WTC11 (cell line): Measurements from ENCODE around the gene CLEC4C. TPM values are rescaled to one million over a fixed set of nuclear protein-coding genes. Genes with fewer than 3 reads are reported as not detected.
"Not testable (repeated sequence)": the region's sequence is repeated elsewhere in the genome, so short reads cannot be mapped to it uniquely, and the experiment has no call there.

Experiments used
- ATAC-seq: fragments of 200-7000 bp; cut with Tn5 transposase; 2 replicates; pipeline ENCODE4 v1.10.0; 2021; ENCODE audit warnings: mild to moderate bottlenecking, moderate library complexity
- CTCF ChIA-PET: fragments of 300-600 bp; sonication (Branson Sonifier 250); formaldehyde crosslinking; loops from one replicate; lab custom pipeline; 2021; ENCODE audit warnings: antibody characterized with exemption; lab: Charles Lee
- POLR2A ChIA-PET: fragments of 350-600 bp; sonication (Branson Sonifier 250); formaldehyde crosslinking; loops from one replicate; lab custom pipeline; 2021; ENCODE audit warnings: antibody characterized with exemption; lab: Charles Lee
- DNase-seq: peaks from one replicate; pipeline ENCODE4 v3.0.0; 2021; ENCODE audit warnings: low spot score
- H3K27ac Mint-ChIP-seq: 2 replicates; pipeline ENCODE4 v1.8.0; 2021; ENCODE audit warnings: mixed read lengths
- H3K27me3 Mint-ChIP-seq: 2 replicates; pipeline ENCODE4 v1.8.0; 2021; ENCODE audit warnings: low read depth, mild to moderate bottlenecking, moderate library complexity, mixed read lengths
- H3K36me3 Mint-ChIP-seq: 2 replicates; pipeline ENCODE4 v1.8.0; 2021; ENCODE audit warnings: mixed read lengths
- H3K4me1 Mint-ChIP-seq: 2 replicates; pipeline ENCODE4 v1.8.0; 2022; ENCODE audit warnings: mixed read lengths
- H3K4me3 Mint-ChIP-seq: 2 replicates; pipeline ENCODE4 v1.8.0; 2021; ENCODE audit warnings: mild to moderate bottlenecking, moderate library complexity, mixed read lengths
- H3K9me3 Mint-ChIP-seq: 2 replicates; pipeline ENCODE4 v1.8.0; 2021; ENCODE audit warnings: mixed read lengths
- ESRRA ChIP-seq: sonication (generic); formaldehyde crosslinking; IDR thresholded peaks from 2 replicates; pipeline ENCODE4 v1.8.1; 2022; ENCODE audit warnings: mild to moderate bottlenecking, missing genetic modification reagents, borderline replicate concordance
- MYBL2 ChIP-seq: sonication (generic); formaldehyde crosslinking; IDR thresholded peaks from 2 replicates; pipeline ENCODE4 v1.8.1; 2023; ENCODE audit warnings: mild to moderate bottlenecking, moderate library complexity, missing genetic modification reagents
- PRDM15 ChIP-seq: sonication (generic); formaldehyde crosslinking; IDR thresholded peaks from 2 replicates; pipeline ENCODE4 v1.8.0; 2022; ENCODE audit warnings: missing genetic modification reagents
- SMAD3 ChIP-seq: sonication (generic); formaldehyde crosslinking; IDR thresholded peaks from 2 replicates; pipeline ENCODE4 v1.8.0; 2022; ENCODE audit warnings: missing genetic modification reagents, mild to moderate bottlenecking, borderline replicate concordance
- TCF7 ChIP-seq: sonication (generic); formaldehyde crosslinking; IDR thresholded peaks from 2 replicates; pipeline ENCODE4 v1.8.0; 2022; ENCODE audit warnings: mild to moderate bottlenecking, low read depth, missing genetic modification reagents, moderate library complexity
- TEAD4 ChIP-seq: sonication (generic); formaldehyde crosslinking; IDR thresholded peaks from 2 replicates; pipeline ENCODE4 v1.8.0; 2022; ENCODE audit warnings: mild to moderate bottlenecking, missing genetic modification reagents
- ZMAT4 ChIP-seq: fragments of 250-450 bp; sonication (Bioruptor Pico); IDR thresholded peaks from 2 replicates; pipeline ENCODE4 v1.9.0; 2021; ENCODE audit warnings: mild to moderate bottlenecking
- ZNF263 ChIP-seq: sonication (generic); formaldehyde crosslinking; IDR thresholded peaks from 2 replicates; pipeline ENCODE4 v1.8.1; 2022; ENCODE audit warnings: low read depth, mild to moderate bottlenecking, moderate library complexity, missing genetic modification reagents
- ZNF423 ChIP-seq: fragments of 250-450 bp; sonication (Bioruptor Pico); IDR thresholded peaks from 2 replicates; pipeline ENCODE4 v2.1.2; 2022; ENCODE audit warnings: mild to moderate bottlenecking, moderate library complexity
- ZNF532 ChIP-seq: fragments of 250-450 bp; sonication (Bioruptor Pico); IDR thresholded peaks from 2 replicates; pipeline ENCODE4 v1.9.0; 2021; ENCODE audit warnings: mild to moderate bottlenecking, borderline replicate concordance
- ZNF671 ChIP-seq: fragments of 250-450 bp; sonication (Bioruptor Pico); IDR thresholded peaks from 2 replicates; pipeline ENCODE4 v1.8.0; 2021; ENCODE audit warnings: mild to moderate bottlenecking
- total RNA-seq: library from RNA; stranded (reverse); gene quantifications from 3 replicates; pipeline ENCODE4 v1.2.3, GENCODE V29; 2021
- TF ChIP-seq, protein P1 (sequence below): sonication (generic); formaldehyde crosslinking; IDR thresholded peaks from 2 replicates; pipeline ENCODE4 v1.8.1; 2023; ENCODE audit warnings: mild to moderate bottlenecking, moderate library complexity, missing genetic modification reagents
- TF ChIP-seq, protein P2 (sequence below): sonication (generic); formaldehyde crosslinking; IDR thresholded peaks from 2 replicates; pipeline ENCODE4 v1.8.0; 2022; ENCODE audit warnings: mild to moderate bottlenecking, missing genetic modification reagents
- TF ChIP-seq, protein P3 (sequence below): sonication (generic); formaldehyde crosslinking; IDR thresholded peaks from 2 replicates; pipeline ENCODE4 v1.8.1; 2022; ENCODE audit warnings: mild to moderate bottlenecking, missing genetic modification reagents, moderate library complexity, borderline replicate concordance
- TF ChIP-seq, protein P4 (sequence below): fragments of 250-450 bp; sonication (Bioruptor Pico); IDR thresholded peaks from 2 replicates; pipeline ENCODE4 v1.9.0; 2021; ENCODE audit warnings: moderate library complexity, mild to moderate bottlenecking, inconsistent platforms, borderline replicate concordance

Gene CLEC4C
- total RNA-seq, 1 experiment from 2014 or later, result 0.50 TPM

DNA sequence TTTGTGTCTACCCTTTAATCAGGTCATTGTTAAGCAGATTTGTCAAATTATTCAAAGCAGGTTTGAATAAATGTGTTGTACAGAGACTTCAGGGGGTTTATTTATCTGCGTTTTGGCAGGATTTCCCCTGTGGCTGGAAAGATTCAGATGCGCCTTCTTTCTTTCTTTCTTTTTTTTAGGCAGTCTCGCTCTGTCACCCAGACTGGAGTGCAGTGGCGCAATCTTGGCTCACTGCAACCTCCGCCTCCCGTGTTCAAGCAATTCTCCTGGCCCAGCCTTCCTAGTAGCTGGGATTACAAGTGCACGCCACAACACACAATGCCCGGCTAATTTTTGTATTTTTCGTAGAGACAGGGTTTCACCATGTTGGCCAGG, 11.6 kb upstream of the CLEC4C start:
- ChIA-PET CTCF (no interaction called here), POLR2A (interaction anchor here (0.6 to 1.0 kb wide), 2 partner anchors 29 to 201 kb away, joined by 3 read pairs; no protein-coding TSS in a partner anchor)
- ATAC-seq, result peak; percentile 9; the same call in 1 of the 2 replicates
- no peak for DNase-seq
- peak overlapping the region; percentile 96 for H3K27ac Mint-ChIP-seq
- peaks cover 34% of the 10 kb centered on the region for H3K4me1 Mint-ChIP-seq
- H3K36me3 Mint-ChIP-seq, result no peaks in the 10 kb centered on the region
- H3K9me3 Mint-ChIP-seq, result no peaks in the 10 kb centered on the region
- TF ChIP-seq ESRRA (CRISPR knock-in tag) (no peak), SMAD3 (CRISPR knock-in tag) (no peak), TEAD4 (no peak), ZNF532 (CRISPR knock-in tag) (no peak), ZMAT4 (CRISPR knock-in tag) (no peak)
- TF ChIP-seq, protein P1, sequence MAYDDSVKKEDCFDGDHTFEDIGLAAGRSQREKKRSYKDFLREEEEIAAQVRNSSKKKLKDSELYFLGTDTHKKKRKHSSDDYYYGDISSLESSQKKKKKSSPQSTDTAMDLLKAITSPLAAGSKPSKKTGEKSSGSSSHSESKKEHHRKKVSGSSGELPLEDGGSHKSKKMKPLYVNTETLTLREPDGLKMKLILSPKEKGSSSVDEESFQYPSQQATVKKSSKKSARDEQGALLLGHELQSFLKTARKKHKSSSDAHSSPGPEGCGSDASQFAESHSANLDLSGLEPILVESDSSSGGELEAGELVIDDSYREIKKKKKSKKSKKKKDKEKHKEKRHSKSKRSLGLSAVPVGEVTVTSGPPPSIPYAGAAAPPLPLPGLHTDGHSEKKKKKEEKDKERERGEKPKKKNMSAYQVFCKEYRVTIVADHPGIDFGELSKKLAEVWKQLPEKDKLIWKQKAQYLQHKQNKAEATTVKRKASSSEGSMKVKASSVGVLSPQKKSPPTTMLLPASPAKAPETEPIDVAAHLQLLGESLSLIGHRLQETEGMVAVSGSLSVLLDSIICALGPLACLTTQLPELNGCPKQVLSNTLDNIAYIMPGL, result no peak
- TF ChIP-seq, protein P2, sequence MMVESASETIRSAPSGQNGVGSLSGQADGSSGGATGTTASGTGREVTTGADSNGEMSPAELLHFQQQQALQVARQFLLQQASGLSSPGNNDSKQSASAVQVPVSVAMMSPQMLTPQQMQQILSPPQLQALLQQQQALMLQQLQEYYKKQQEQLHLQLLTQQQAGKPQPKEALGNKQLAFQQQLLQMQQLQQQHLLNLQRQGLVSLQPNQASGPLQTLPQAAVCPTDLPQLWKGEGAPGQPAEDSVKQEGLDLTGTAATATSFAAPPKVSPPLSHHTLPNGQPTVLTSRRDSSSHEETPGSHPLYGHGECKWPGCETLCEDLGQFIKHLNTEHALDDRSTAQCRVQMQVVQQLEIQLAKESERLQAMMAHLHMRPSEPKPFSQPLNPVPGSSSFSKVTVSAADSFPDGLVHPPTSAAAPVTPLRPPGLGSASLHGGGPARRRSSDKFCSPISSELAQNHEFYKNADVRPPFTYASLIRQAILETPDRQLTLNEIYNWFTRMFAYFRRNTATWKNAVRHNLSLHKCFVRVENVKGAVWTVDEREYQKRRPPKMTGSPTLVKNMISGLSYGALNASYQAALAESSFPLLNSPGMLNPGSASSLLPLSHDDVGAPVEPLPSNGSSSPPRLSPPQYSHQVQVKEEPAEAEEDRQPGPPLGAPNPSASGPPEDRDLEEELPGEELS, result no peak
- TF ChIP-seq, protein P3, sequence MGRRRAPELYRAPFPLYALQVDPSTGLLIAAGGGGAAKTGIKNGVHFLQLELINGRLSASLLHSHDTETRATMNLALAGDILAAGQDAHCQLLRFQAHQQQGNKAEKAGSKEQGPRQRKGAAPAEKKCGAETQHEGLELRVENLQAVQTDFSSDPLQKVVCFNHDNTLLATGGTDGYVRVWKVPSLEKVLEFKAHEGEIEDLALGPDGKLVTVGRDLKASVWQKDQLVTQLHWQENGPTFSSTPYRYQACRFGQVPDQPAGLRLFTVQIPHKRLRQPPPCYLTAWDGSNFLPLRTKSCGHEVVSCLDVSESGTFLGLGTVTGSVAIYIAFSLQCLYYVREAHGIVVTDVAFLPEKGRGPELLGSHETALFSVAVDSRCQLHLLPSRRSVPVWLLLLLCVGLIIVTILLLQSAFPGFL, result no peak
- TF ChIP-seq, protein P4, sequence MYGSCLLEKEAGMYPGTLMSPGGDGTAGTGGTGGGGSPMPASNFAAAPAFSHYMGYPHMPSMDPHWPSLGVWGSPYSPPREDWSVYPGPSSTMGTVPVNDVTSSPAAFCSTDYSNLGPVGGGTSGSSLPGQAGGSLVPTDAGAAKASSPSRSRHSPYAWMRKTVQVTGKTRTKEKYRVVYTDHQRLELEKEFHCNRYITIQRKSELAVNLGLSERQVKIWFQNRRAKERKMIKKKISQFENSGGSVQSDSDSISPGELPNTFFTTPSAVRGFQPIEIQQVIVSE (CRISPR knock-in tag), result no peak
- peak overlapping the region; percentile 21; the same call in 1 of the 2 replicates for H3K4me3 Mint-ChIP-seq
- H3K27me3 Mint-ChIP-seq, result no peaks in the 10 kb centered on the region

- CTCF ChIA-PET, result no interaction called here
- H3K4me3 Mint-ChIP-seq, result no peak overlapping the region
- TF ChIP-seq ZNF423 (CRISPR knock-in tag) (no peak), ZNF671 (CRISPR knock-in tag) (no peak), PRDM15 (CRISPR knock-in tag) (no peak), TCF7 (CRISPR knock-in tag) (no peak), ZNF263 (CRISPR knock-in tag) (no peak), MYBL2 (CRISPR knock-in tag) (no peak)
- DNase-seq (no peak), ATAC-seq (no peak)
- no peaks in the 10 kb centered on the region for H3K27me3 Mint-ChIP-seq
- H3K4me1 Mint-ChIP-seq, result peaks cover 32% of the 10 kb centered on the region
- POLR2A ChIA-PET, result no interaction called here
- H3K36me3 Mint-ChIP-seq, result peaks cover 3% of the 10 kb centered on the region; the same call in 1 of the 2 replicates
- peak overlapping the region; percentile 95 for H3K27ac Mint-ChIP-seq
- no peaks in the 10 kb centered on the region for H3K9me3 Mint-ChIP-seq
These were observed 9.8 kb upstream of the CLEC4C start for GRCh38 chr12:7756993-7757392.

GRCh38 chr12:7755668-7756067, 8.5 kb upstream of the CLEC4C start:
- 0 out of 2 replicates have a peak overlapping the region, but pooled peaks have one; percentile 45 for H3K27ac Mint-ChIP-seq
- H3K36me3 Mint-ChIP-seq, DNase-seq, H3K9me3 Mint-ChIP-seq, ATAC-seq, H3K4me3 Mint-ChIP-seq, POLR2A ChIA-PET, CTCF ChIA-PET, H3K27me3 Mint-ChIP-seq: not testable (repeated sequence)
- peaks cover 32% of the 10 kb centered on the region for H3K4me1 Mint-ChIP-seq
